GM18511 (cell line): ENCODE results near the gene NSFL1C.
A peak's percentile ranks its signal among the peaks of the same experiment; 100 is the strongest.

Experiments used
- ATAC-seq: cut with Tn5 transposase; IDR thresholded peaks from one replicate; pipeline ENCODE4 v1.9.1; 2021; ENCODE audit warnings: mild to moderate bottlenecking, moderate library complexity; ENCODE audit not compliant: unreplicated experiment

The NSFL1C gene

DNA sequence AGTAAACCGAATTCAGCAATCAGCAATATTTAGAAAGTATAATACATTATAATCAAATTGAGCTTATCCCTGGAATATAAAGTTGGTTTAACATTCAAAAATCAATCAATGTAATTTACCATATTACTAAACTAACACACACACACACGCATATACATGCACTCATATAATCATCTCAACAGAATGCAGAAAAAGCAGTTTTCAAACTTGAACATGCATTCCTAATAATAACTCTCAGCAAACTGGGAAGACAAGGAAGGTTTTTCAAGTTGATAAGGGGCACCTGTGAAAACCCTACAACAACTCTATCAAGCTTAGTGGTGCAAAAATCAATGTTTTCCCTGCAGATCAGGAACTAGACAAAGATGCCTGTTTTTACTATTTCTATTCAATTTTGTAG, 19.9 kb upstream of the NSFL1C start:
- ATAC-seq, result no peak

DNA sequence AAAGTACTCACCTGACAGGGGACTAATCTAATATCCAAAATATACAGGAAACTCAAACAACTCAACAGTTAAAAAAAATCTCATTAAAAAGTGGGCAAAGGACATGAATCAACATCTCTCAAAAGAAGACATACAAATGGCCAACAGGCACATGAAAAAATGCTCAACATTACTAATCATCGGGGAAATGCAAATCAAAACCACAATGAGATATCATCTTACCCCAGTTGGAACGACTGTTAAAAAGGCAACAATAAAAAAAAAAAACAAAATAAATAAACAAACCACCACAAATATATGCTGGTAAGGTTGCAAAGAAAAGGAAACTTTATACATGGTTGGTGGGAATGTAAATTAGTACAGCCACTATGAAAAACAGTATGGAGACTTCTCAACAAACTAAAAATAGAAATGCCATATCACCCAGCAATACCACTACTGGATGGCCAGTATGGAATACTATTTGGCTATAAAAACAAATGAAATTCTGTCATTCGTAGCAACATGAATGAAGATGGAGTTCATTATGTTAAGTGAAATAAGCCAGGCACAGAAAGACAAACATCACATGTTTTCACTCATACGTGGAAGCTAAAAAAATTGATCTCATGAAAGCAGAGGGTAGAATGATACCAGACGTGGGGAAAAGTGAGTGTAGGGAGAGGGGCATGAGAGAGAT, 17.9 kb upstream of the NSFL1C start:
- ATAC-seq, result no peak

DNA sequence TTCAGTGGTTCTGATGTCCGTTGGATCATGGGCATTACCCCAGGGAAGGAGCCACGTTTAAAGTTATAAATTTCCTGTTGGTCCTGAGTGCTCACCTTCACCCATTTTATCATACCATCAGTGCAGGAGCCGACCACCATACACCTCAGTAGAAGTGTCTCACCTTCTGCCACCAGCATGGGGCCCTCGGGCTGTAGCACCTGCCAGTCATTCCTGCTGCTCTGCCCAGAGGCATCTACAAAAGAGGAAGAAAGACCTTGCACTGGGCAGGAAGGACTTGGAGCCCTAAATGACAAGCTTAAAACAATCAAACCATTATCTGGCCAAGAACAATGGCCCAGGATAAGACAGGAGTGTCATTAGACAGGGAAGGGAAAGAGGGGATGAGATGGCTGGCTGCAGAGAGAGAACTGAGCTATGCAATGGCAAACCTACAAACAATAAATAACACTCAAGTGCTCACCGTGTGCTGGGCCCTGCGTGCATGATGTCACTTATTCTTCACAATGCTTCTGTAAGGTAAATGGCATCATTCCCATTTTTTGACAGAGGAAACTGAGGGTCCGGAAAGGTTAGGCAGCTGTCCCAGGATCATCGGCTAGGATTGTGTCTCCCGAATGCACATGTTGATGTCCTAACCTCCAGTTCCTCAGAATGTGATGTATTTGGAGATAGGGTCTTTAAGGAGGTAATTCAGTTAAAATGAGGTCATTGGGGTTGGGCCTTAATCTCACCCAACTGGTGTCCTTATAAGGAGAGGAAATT, 13.4 kb upstream of the NSFL1C start:
- no peak for ATAC-seq

DNA sequence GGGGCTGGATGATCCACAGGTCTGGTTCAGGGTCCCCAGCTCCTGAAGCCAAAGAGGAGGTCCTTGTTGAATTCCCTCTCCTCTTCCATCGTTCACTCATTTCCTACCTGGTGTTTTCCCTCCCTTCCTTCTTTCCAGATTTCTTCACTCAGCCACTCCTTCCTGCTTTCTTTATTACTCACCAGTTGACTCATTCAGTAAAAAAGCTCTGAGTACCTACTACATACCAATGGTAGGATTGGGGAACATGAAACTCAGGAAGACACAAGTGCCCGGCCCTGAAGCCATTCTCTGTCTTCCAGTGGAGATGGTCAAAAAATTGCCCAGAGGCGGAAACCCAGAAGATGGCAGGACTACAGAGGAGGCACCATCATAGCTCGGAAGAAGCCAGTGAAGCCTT, 11.9 kb upstream of the NSFL1C start:
- ATAC-seq, result no peak

DNA sequence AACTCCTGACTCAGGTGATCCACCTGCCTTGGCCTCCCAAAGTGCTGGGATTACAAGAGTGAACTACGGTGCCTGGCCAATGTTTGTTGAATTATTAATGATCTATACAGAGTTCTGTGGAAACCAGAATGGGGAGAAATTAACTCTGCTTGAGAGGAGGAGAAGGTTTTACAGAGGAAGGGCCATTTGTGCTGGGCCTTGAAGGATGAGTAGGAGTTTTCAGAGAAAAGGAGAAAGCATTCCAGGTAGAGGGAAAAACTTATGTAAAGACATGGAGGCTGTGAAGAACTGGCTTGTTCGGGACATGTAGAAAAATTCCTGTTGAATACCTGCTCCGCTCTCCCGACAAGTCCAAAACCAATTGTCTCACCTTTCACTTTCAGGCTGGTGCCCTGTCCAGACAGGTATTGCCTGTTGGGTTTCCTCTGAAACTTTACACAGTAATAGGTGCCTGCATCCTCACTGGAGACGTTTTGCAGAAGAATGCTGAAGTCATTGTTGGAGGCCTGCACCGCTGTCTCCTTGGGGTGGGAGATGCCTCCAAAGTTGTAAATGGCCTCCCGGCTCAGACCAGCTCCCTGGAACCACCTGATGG, 11.3 kb upstream of the NSFL1C start:
- no peak for ATAC-seq

DNA sequence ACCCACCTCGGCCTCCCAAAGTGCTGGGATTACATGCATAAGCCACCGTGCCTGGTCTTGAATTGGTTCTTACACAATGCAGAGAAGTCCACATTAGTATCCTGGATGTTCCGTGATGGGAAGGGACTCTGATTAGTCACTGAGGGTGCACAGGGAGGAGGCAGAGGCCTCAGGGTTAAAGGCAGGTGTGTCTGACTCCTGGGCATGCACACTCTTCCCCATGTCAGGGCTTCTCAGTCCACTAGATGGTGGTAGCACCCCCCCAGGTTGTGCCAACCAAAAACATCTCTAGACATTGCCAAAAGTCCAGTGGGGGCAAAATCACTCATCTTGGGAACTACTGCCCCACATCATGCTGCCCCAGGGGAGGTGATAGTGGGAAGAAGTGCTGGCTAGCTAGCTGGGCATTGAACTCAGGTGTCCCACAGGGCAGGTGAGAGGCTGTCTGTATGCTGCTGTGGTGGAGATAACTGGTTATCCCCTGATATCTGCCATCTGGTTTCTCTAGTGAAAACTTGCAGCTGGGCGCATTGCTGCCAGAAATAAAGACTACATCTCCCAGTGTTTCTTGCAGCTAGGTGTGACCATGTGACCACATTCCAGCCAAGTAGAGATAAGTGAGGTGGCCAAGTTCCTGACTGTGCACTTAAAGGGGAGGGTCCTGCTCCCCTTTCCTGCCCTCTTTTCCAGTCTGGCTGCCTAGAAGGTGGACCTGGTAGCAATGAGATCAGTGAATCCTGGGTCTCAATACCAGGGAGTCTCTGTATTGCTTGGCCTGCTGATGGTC, 8.4 kb upstream of the NSFL1C start:
- no peak for ATAC-seq

DNA sequence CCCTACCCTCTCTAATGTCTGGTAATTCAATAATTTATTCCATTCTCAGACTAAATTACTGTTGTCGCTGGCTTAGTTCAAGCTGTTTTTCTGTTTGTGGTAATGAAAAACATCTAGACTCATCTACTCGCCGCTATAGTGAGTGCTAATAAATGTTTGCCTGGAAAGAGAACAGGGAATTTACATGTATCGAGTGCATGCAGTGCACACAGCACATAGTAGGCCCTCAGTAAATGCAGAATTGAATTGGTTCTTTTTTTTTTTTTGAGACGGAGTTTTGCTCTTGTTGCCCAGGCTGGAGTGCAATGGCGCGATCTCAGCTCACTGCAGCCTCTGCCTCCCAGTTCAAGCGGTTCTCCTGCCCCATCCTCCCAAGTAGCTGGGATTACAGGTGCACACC, 7.7 kb upstream of the NSFL1C start:
- ATAC-seq, result no peak

DNA sequence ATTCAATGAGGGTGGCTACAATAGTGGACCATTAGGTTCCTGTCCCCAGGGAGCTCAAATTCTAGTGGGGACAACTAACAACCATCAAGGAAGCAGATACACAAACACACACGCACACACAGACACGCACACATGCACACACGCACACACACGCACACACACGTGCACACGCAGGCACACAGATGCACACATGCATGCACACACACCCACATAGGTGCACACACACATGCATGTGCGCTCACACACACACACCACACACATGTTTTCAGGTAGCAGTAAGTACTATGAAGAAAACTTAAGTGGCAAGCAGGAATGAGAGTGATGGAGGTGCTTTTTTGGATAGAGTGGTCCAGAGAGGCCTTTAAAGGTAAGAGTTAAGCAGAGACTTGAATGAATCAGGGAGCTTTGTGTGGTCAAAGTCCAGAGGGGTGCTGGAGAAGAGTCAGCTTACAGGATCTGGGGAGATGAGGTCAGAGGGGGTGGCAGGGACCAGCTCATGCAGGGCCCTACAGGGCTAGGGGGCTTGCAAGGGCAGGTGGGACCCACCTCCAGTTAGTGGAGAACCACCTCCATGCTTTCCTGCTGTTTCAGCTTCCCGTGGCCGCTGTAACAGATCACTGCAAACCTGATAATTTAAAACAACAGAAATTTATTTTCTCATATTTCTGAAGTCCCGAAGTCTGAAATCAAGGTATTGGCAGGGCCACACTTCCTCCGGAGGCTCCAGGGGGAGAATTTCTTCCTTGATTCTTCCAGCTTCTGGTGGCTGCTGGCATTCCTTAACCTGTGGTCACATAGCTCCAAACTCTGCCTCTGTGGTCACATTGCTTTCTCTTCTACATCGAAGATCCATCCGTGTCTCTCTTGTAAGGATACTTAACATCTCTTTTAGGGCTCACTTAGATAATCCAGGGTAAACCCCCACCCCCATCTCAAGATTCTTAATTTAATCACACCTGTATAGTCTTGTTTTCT, 6.9 kb upstream of the NSFL1C start:
- ATAC-seq, result no peak

DNA sequence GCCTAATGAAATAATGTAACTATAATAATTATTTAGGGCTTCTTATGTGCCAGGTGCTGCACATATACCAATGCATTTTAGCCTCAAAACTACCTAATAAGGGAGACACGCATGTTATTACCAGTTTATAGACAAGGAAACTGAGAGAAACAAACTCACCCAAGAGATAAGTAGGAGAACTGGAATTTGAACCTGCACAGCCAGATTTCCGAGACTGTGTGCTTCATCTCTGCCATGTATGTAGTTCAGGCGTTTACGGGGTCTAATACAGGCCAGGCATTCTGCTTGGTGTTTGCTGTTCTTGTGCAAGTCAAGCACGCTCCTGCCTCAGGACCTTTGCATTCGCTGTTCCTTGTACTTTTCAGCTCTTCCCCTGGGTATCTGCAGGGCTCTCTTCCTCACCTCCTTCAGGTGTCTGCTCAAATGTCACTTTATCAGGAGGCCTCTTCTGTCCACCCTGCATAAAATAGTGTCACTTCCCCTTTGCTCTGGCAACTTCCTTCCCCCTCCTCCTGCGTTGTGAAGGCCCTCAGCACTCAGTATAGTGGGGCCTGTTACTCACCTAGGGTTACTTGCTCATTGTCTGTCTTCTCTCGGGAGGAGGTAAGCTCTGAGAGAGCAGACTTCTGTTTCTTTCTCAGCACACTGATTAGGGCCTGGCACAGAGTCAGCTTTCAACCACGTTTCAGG, 6.1 kb upstream of the NSFL1C start:
- ATAC-seq, result no peak

DNA sequence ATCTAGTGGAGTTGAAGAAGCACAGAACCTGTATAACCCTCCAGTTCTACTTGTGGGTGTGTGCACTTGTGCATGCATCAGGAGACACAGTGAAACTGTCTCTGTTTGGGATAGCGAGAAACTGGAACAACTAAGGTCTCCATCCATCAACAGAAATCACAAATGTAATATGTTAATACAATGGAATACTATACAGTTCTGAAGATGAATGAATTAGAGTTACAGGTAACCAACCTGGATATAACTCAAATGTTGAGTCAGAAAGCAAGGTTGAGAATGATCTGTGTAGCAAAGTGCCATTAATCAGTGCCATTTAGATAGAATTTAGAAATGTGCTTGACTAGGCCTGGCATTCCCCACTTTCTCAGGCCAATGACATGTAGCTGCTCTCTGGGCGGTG, 4.6 kb upstream of the NSFL1C start:
- ATAC-seq, result no peak

DNA sequence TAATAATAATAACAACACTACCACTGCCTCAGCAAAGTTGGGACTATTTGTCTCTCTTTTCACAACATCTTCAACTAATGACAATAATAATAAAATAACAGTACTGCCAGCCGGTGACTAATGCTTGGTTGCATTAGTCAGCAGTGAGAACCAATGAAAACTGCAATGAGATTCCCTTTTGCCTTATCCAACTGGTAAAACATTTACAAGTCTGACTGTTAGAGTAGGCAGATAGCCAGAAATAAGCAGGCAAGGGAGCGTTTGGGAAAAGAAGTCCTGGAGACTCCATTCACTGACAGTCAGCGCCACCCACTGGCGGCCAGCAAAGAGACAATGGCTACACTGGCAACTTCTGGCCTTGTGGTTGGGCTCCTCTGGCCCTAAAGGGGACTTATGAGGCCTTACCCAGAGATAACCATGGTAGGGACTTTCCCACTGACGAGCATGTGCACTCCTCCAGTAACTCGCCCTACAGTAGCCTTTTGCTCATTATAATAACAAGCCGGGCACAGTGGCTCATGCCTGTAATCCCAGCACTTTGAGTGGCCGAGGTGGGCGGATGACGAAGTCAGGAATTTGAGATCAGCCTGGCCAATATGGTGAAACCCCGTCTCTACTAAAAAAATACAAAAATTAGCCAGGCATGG, 3.4 kb upstream of the NSFL1C start:
- ATAC-seq, result peak; percentile 29

DNA sequence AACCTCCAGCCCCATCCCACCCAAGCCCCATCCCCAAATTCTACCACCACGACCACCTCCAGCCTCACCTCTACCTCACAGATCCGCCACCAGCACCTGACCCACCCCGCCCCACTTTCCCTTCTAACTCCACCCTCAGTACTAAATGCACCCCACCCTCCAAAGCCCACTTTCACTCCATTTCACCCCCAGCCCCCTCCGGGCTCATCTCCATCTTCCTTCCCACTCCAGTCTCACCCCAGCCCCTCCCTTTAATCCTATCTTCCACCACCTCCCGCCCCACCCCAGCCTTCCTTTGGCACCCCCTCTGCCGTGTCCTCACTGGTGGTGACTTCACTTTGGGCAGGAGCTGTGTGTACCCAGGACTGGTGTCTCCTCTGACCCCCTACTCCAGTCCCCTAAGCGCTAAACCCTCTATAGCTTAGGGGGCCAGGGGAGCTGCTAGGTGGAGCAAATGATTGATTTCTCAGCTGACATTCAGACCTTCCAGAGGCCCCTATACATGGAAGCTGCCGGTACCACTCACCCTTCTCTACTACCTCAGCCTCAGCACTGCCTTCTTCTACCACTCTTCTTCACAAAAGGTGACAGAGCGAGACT, 2.8 kb upstream of the NSFL1C start:
- ATAC-seq, result no peak

DNA sequence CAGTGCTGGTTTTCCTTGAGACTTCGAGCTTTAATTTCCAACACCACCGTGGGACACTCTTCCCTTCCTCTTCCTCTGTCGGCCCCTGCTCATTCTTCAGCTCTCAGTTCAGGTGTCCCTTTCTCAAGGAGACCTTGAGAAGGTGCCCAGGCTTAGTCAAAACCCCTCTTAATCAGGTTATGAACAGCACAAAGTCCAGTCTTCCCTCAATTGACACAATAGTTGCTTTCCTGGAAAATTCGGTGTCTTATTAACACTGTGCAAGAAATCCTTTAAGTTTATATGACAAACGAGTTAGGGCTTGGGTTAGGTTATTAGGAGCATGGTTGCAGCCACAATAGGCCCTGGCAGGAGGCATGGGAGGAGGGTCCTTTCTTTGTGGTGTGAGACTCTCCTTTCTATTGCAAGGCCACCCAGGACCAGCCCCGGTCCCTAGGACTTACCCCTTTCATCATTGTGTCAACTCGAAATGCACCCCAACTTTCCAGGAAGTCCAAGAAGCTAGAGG, 1.5 kb upstream of the NSFL1C start:
- ATAC-seq, result no peak

DNA sequence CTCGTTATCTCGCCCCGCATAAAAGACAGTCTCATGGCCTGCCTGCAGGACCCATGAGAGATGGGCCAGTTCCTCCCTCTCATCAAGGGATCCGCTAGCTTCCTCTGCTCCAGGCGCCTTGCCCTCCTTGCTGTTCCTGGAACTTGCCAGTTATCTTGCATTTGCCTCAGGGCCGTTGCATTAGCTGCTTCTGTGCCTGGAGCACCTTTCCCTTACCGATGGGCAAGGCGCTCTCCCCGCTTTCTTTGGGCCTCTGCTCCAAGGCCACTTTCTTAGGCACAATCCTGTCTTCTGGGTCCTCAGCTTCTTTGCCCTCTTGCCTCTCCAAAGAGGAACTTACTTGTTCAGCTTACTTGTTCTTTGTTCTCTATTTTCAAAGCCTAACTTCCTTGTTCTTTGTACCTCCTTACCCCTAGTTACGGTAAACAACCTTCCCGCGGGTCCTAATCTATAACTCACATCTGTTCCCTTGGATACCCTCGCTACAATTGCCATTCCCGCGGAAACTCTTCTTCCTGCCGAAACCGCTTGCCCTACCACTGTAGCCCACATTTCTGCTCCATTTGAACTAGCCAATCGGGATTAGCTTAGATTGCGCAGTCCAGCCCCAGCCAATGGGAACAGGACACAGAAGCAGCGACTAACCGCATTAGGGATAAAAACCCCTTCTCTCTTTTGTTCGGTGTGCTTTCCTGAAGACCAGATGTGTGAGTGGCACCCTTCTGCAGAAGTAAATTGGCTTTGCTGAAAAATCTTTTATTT, 887 bp upstream of the NSFL1C start:
- ATAC-seq, result peak; percentile 7

DNA sequence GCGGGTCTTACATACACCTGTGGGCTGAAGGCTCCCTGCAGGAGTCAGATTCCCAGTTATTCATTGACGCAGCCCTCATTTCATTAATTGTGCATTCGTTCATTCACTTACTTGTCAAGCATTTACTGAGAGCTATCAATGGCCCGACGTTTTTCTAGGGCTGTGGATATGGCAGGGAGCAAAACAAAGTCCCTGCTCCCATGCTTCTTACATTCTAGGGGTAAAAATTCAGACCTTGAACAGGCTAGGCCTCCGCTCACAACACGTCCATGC, 369 bp upstream of the NSFL1C start:
- no peak for ATAC-seq

DNA sequence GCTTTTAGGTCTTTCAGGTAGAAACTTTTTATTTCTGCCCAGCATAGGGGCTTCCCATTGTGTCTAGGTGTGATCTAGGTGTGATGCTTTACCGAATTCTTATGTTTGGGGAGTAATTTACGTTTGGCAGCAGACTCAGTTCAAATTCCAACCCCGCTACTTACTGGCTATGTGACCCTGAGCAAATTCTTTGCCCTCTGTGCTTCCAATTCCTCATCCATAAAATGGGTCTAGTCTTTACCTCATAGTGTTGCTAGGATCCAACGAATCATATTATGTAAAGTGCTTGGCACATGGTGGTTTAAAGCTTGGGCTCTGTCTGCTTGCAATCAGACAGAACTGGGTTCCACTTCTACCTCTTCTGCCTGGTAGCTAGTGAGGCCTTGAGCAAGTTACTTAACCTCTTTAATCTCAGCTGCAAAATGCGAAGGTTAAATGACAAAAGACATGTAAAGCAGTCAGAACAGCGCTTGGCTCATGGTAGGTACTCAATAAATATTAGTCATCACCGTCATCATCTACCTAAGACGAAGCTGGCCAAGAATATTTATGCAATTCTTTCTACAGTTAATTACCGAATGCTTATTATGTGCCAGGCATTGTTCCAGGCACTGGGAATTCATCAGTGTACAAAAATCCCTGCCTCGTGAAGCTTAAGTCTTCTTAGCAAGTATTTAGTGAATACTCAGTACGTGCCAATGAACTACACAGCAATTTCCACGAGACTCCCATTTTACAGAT, 1.0 kb downstream of the NSFL1C start:
- no peak for ATAC-seq

DNA sequence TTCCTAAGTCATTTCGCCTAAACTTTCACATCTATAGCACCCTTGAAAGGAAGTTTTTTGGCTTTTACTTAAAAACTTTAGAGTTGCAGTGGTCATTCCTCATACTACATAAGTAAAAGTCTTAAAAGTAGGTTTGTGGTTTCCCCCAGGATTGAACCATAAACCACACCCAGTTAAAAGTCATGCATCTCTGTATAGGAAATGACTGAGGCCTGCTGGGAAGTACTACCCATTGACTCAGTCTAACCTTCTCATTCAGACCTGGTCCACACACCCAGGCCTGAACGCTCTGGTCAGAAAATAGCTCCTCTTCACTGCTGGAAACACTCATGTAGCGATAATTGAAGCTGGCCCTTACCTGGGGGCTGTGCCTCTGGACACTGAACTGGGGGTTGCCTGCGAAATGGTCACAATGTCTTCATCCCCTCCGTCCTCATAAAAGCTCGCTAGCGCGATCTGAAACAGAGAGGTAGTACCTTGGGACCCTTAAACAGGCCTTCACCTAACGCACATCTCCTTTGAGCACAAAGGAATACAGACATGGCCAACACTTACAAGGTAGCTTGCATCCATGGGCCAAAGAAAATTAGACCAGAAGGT, 2.6 kb downstream of the NSFL1C start:
- ATAC-seq, result no peak
